ENCODE data around the gene RHD.
"Not testable (repeated sequence)": the region's sequence is repeated elsewhere in the genome, so short reads cannot be mapped to it uniquely, and the experiment has no call there.

GRCh38 chr1:25275648-25276047, 3.3 kb downstream of the RHD start:
- not testable (repeated sequence) for TF ChIP-seq CTCF (IDR thresholded peaks at IDR 0.05; ENCODE audit: insufficient read depth, low read length, poor library complexity, severe bottlenecking); EZH2phosphoT487 (conservative IDR thresholded peaks at IDR 0.05; ENCODE audit: low read length)
